Measurements from ENCODE around the gene DZIP1L. TPM values are rescaled to one million over a fixed set of nuclear protein-coding genes. Genes with fewer than 3 reads are reported as not detected.
A peak's percentile ranks its signal among the peaks of the same experiment; 100 is the strongest.

Gene DZIP1L
- total RNA-seq, 1 experiment from 2014 or later, result 3.8 TPM

DNA sequence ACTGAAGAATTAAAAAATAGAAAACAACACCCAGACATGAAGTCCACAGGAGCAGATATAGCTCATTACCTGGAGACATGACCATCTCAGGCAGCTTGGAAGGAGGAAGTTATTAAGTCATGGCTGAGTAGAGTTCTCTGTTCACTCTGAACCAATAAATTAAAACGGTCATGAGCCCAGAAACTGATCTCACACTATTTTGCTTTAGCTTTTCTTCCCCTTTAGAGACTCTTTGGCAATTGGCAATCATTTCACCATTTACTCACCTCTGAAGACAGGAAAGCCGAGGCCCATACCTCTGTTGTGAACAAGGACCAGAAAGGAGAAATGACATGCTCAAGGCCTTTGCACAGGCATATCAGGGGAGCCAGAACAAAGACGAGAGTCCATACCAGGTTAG, 78.8 kb downstream of the DZIP1L start:
- Histone ChIP-seq H2AFZ (ENCODE audit: low read length) (no peak overlapping the region), H3K4me2 (ENCODE audit: low read length) (no peak overlapping the region), H3K27ac (ENCODE audit: low read length) (no peak overlapping the region), H3F3A (ENCODE audit: low read length, unreplicated experiment) (no peaks in the 10 kb centered on the region), H3K9ac (ENCODE audit: low read length) (no peak overlapping the region), H4K20me1 (ENCODE audit: low read length) (no peaks in the 10 kb centered on the region), H3K4me1 (ENCODE audit: insufficient read depth, low read length) (no peaks in the 10 kb centered on the region; the same call in 1 of the 2 replicates), H3K27me3 (ENCODE audit: low read length) (no peaks in the 10 kb centered on the region), H3K9me2 (replicated peaks; ENCODE audit: low read length) (no peaks in the 10 kb centered on the region), H3K9me3 (ENCODE audit: low read length) (no peaks in the 10 kb centered on the region), H3K4me3 (ENCODE audit: low read length) (no peak overlapping the region), H3K79me2 (ENCODE audit: low read length) (no peaks in the 10 kb centered on the region), H3K36me3 (ENCODE audit: low read depth, low read length) (no peaks in the 10 kb centered on the region)
- ChIA-PET POLR2A (ENCODE audit: unreplicated experiment) (interaction anchor here (0.6 kb wide), 2 partner anchors 66 to 849 kb away, joined by 3 to 4 read pairs; no protein-coding TSS in a partner anchor), CTCF (no interaction called here)
- intact Hi-C loops (cut with micrococcal nuclease), result no loop called here
- TF ChIP-seq EZH2phosphoT487 (IDR thresholded peaks at IDR 0.05; ENCODE audit: borderline replicate concordance, low read length) (no peak), EZH2 (IDR thresholded peaks at IDR 0.05; ENCODE audit: low read length, unreplicated experiment) (no peak), CTCF (conservative IDR thresholded peaks at IDR 0.05; ENCODE audit: low read depth, low read length) (no peak)
- ATAC-seq, result no peak
- no peak for DNase-seq
- no TSS peak for BruUV-seq (replicated peaks)

- CTCF ChIA-PET, result no interaction called here
- H2AFZ ChIP-seq (ENCODE audit: low read length), result no peak overlapping the region
- intact Hi-C loops (cut with micrococcal nuclease), result no loop called here
- TF ChIP-seq EZH2 (IDR thresholded peaks at IDR 0.05; ENCODE audit: low read length, unreplicated experiment) (no peak), EZH2phosphoT487 (IDR thresholded peaks at IDR 0.05; ENCODE audit: borderline replicate concordance, low read length) (no peak), CTCF (conservative IDR thresholded peaks at IDR 0.05; ENCODE audit: low read depth, low read length) (no peak)
- H3K27me3 ChIP-seq (ENCODE audit: low read length), result no peaks in the 10 kb centered on the region
- H3K9ac ChIP-seq (ENCODE audit: low read length), result no peak overlapping the region
- no peaks in the 10 kb centered on the region for H4K20me1 ChIP-seq (ENCODE audit: low read length)
- no TSS peak for BruUV-seq (replicated peaks)
- H3K27ac ChIP-seq (ENCODE audit: low read length), result no peak overlapping the region
- DNase-seq, result peak; percentile 16
- no peaks in the 10 kb centered on the region for H3K4me1 ChIP-seq (ENCODE audit: insufficient read depth, low read length)
- no peaks in the 10 kb centered on the region for H3K79me2 ChIP-seq (ENCODE audit: low read length)
- no peaks in the 10 kb centered on the region for H3K36me3 ChIP-seq (ENCODE audit: low read depth, low read length)
- H3K4me3 ChIP-seq (ENCODE audit: low read length), result no peak overlapping the region
- H3K4me2 ChIP-seq (ENCODE audit: low read length), result no peak overlapping the region
- no peaks in the 10 kb centered on the region for H3K9me3 ChIP-seq (ENCODE audit: low read length)
- POLR2A ChIA-PET (ENCODE audit: unreplicated experiment), result no interaction called here
- H3K9me2 ChIP-seq (replicated peaks; ENCODE audit: low read length), result no peaks in the 10 kb centered on the region
- no peak for ATAC-seq
- H3F3A ChIP-seq (ENCODE audit: low read length, unreplicated experiment), result no peaks in the 10 kb centered on the region
These were observed 80.5 kb downstream of the DZIP1L start for GRCh38 chr3:138034918-138035317.

DNA sequence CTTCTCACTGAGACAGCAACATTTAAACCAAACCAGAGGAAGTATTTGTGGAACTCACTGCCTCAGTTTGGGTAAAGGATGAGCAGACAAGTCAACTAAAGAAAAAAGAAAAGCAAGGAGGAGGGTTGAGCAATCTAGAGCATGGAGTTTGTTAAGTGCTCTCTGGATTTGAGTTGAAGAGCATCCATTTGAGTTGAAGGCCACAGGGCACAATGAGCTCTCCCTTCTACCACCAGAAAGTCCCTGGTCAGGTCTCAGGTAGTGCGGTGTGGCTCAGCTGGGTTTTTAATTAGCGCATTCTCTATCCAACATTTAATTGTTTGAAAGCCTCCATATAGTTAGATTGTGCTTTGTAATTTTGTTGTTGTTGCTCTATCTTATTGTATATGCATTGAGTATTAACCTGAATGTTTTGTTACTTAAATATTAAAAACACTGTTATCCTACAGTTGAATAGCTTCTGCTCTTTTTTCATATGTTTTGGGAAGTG, 82.2 kb downstream of the DZIP1L start:
- H2AFZ ChIP-seq (ENCODE audit: low read length), result no peak overlapping the region
- ChIA-PET POLR2A (ENCODE audit: unreplicated experiment) (no interaction called here), CTCF (no interaction called here)
- no peak for DNase-seq
- no peaks in the 10 kb centered on the region for H3K9me2 ChIP-seq (replicated peaks; ENCODE audit: low read length)
- no peaks in the 10 kb centered on the region for H3K79me2 ChIP-seq (ENCODE audit: low read length)
- H3K27ac ChIP-seq (ENCODE audit: low read length), result no peak overlapping the region
- H3K4me2 ChIP-seq (ENCODE audit: low read length), result no peak overlapping the region
- H4K20me1 ChIP-seq (ENCODE audit: low read length), result no peaks in the 10 kb centered on the region
- ATAC-seq, result no peak
- no peak for TF ChIP-seq CTCF (conservative IDR thresholded peaks at IDR 0.05; ENCODE audit: low read depth, low read length)
- TF ChIP-seq EZH2phosphoT487 (IDR thresholded peaks at IDR 0.05; ENCODE audit: borderline replicate concordance, low read length), result no peak
- TF ChIP-seq EZH2 (IDR thresholded peaks at IDR 0.05; ENCODE audit: low read length, unreplicated experiment), result no peak
- intact Hi-C loops (cut with micrococcal nuclease), result no loop called here
- BruUV-seq (replicated peaks), result no TSS peak
- no peaks in the 10 kb centered on the region for H3K36me3 ChIP-seq (ENCODE audit: low read depth, low read length)
- no peaks in the 10 kb centered on the region for H3F3A ChIP-seq (ENCODE audit: low read length, unreplicated experiment)
- H3K4me1 ChIP-seq (ENCODE audit: insufficient read depth, low read length), result no peaks in the 10 kb centered on the region
- H3K4me3 ChIP-seq (ENCODE audit: low read length), result no peak overlapping the region
- no peaks in the 10 kb centered on the region for H3K9me3 ChIP-seq (ENCODE audit: low read length)
- no peak overlapping the region for H3K9ac ChIP-seq (ENCODE audit: low read length)
- H3K27me3 ChIP-seq (ENCODE audit: low read length), result no peaks in the 10 kb centered on the region

Data from PC-3 (cell line).